DLD1 (cell line): ENCODE results near the gene PELI1.
"Not testable (repeated sequence)": the region's sequence is repeated elsewhere in the genome, so short reads cannot be mapped to it uniquely, and the experiment has no call there.

Experiments
- in situ Hi-C: cut with HindIII; loops from 2 replicates; pipeline ENCODE4 v1.10.0; 2017; ENCODE audit warnings: low sequenced_read_pairs

Gene PELI1

GRCh38 chr2:64124168-64124567 lies 20.1 kb downstream of the PELI1 start:
- in situ Hi-C loops: no loop called here

- in situ Hi-C loops: no loop called here
Measured at GRCh38 chr2:64123740-64124139, 20.5 kb downstream of the PELI1 start.

- in situ Hi-C loops: no loop called here
Measured at GRCh38 chr2:64122358-64122757, 21.9 kb downstream of the PELI1 start.

GRCh38 chr2:64120928-64121327 lies 23.3 kb downstream of the PELI1 start:
- in situ Hi-C loops: no loop called here

GRCh38 chr2:64120008-64120407 lies 24.2 kb downstream of the PELI1 start:
- in situ Hi-C loops: no loop called here

GRCh38 chr2:64119369-64119768 lies 24.9 kb downstream of the PELI1 start:
- in situ Hi-C loops: no loop called here

- in situ Hi-C loops: no loop called here
Measured at GRCh38 chr2:64115808-64116598, 28.2 kb downstream of the PELI1 start.

GRCh38 chr2:64114912-64115277 lies 29.3 kb downstream of the PELI1 start:
- in situ Hi-C loops: no loop called here

GRCh38 chr2:64114063-64114911 lies 29.9 kb downstream of the PELI1 start:
- in situ Hi-C loops: no loop called here

GRCh38 chr2:64112016-64112415 lies 32.2 kb downstream of the PELI1 start:
- in situ Hi-C loops: no loop called here

GRCh38 chr2:64111426-64111825 lies 32.8 kb downstream of the PELI1 start:
- in situ Hi-C loops: no loop called here

GRCh38 chr2:64108666-64109241 lies 35.5 kb downstream of the PELI1 start:
- in situ Hi-C loops: no loop called here

- in situ Hi-C loops: no loop called here
Measured at GRCh38 chr2:64106481-64106880, 37.7 kb downstream of the PELI1 start.

- in situ Hi-C loops: no loop called here
Measured at GRCh38 chr2:64105670-64106461, 38.4 kb downstream of the PELI1 start.

GRCh38 chr2:64104933-64105332 lies 39.3 kb downstream of the PELI1 start:
- in situ Hi-C loops: no loop called here

GRCh38 chr2:64102736-64103135 lies 41.5 kb downstream of the PELI1 start:
- in situ Hi-C loops: not testable (repeated sequence)

- in situ Hi-C loops: no loop called here
Measured at GRCh38 chr2:64101141-64101591, 43.1 kb downstream of the PELI1 start.

- in situ Hi-C loops: not testable (repeated sequence)
Measured at GRCh38 chr2:64100584-64100983, 43.6 kb downstream of the PELI1 start.

GRCh38 chr2:64094663-64095382 lies 49.4 kb downstream of the PELI1 start:
- in situ Hi-C loops: no loop called here

- in situ Hi-C loops: no loop called here
Measured at GRCh38 chr2:64093341-64093740, 50.9 kb downstream of the PELI1 start.
